Mesodermal cell (in vitro differentiated cells): Measurements from ENCODE around the gene UGT2B17.
"Not testable (repeated sequence)": the region's sequence is repeated elsewhere in the genome, so short reads cannot be mapped to it uniquely, and the experiment has no call there.

ENCODE experiments used
- H3K27ac ChIP-seq: 2 replicates; pipeline ENCODE4 v1.7.0; 2013; ENCODE audit warnings: mild to moderate bottlenecking, low read depth, low read length, moderate library complexity; ENCODE audit not compliant: severe bottlenecking
- H3K36me3 ChIP-seq: 2 replicates; pipeline ENCODE4 v1.7.1; 2013; ENCODE audit warnings: mild to moderate bottlenecking, low read length, moderate library complexity; ENCODE audit not compliant: control insufficient read depth, insufficient read depth
- H3K4me1 ChIP-seq: one replicate; pipeline ENCODE4 v1.7.1; 2013; ENCODE audit warnings: mild to moderate bottlenecking, low read length; ENCODE audit not compliant: insufficient read depth, control insufficient read depth, poor library complexity, severe bottlenecking
- H3K4me3 ChIP-seq: 2 replicates; pipeline ENCODE4 v1.7.0; 2013; ENCODE audit warnings: low read length, control low read depth, mild to moderate bottlenecking; ENCODE audit not compliant: insufficient read depth, poor library complexity, severe bottlenecking; ENCODE audit errors: extremely low read depth
- H3K9me3 ChIP-seq: 2 replicates; pipeline ENCODE4 v1.7.1; 2013; ENCODE audit warnings: mild to moderate bottlenecking, low read length, moderate library complexity; ENCODE audit not compliant: control insufficient read depth
- WGBS, 2 experiments: methylation state at CpG; one replicate each; pipeline ENCODE4 v1.1.5; 2013; ENCODE audit warnings: missing lambda C conversion rate in 2 of 2; ENCODE audit not compliant: insufficient coverage in 2 of 2; 5-methylcytosine and 5-hydroxymethylcytosine counted together

UGT2B17 gene

DNA sequence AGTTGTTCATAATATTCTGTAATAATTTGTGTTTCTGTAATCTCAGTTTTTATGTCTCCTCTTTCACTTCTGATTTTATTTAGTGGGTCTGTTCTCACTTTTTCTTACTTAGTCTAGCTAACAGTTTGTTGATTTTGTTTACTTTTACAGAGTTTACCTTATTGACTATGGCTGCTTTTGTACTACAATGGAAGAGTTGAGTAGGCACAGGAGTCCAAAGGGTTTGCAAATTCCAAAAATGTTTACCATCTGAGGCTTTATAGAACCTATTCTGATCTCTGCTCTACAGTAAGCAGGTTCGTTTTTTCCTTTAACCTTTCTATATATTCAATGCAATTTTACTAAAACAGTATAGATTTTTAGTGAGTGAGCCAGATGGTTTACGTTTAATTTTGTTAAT, 55.1 kb downstream of the UGT2B17 start:
- Histone ChIP-seq H3K9me3 (no peaks in the 10 kb centered on the region), H3K4me3 (no peak overlapping the region), H3K27ac (no peak overlapping the region), H3K36me3 (no peaks in the 10 kb centered on the region), H3K4me1 (no peaks in the 10 kb centered on the region)
- no CpG with 5 or more reads among the region's 2 CpGs for WGBS, 2 experiments

DNA sequence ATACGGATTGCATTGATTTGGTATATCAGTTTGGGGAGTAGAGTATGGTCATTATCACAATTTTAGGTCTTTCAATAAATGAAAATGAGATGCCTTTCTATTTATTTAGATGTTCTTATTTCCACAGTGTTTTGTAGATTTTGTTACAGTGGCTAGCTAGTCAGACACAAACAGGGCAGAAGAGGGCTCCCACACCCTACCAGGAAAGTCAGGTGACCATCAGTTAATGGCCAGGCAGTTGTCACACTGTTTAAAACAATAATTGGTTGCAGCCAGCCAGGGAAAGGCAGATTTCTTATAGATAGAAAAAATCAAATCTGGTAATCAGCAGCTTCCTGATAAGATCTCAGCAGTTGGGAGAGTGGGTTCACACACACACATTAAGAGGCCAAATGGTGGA, 57.2 kb downstream of the UGT2B17 start:
- no CpG with 5 or more reads among the region's 1 CpG for whole genome bisulfite sequencing, 2 experiments
- Histone ChIP-seq H3K4me3 (no peak overlapping the region), H3K9me3 (no peaks in the 10 kb centered on the region)

DNA sequence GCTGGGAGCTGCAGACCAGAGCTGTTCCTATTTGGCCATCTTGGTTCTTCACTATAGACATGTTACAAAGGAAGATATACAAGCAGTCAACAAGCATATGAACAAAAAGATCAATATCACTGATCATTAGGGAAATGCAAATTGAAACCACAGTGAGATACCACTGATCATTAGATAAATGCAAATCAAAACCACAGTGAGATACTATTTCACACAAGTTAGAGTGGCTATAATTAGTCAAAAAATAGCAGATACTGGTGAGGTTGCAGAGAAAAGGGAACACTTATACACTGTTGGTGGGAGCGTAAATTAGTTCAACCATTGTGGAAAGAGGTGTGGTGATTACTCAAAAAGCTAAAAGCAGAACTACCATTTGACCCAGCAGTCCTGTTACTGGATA, 70.7 kb downstream of the UGT2B17 start:
- 100% methylated on average over 1 of the region's 1 CpG; no CpG with 5 or more reads in 1 of the 2 experiments for WGBS, 2 experiments
- H3K27ac ChIP-seq, H3K36me3 ChIP-seq, H3K4me3 ChIP-seq, H3K4me1 ChIP-seq, H3K9me3 ChIP-seq: not testable (repeated sequence)

More for the DNA sequence above, 57.2 kb downstream of the UGT2B17 start:
- Histone ChIP-seq H3K36me3 (no peaks in the 10 kb centered on the region), H3K4me1 (no peaks in the 10 kb centered on the region), H3K27ac (no peak overlapping the region)

DNA sequence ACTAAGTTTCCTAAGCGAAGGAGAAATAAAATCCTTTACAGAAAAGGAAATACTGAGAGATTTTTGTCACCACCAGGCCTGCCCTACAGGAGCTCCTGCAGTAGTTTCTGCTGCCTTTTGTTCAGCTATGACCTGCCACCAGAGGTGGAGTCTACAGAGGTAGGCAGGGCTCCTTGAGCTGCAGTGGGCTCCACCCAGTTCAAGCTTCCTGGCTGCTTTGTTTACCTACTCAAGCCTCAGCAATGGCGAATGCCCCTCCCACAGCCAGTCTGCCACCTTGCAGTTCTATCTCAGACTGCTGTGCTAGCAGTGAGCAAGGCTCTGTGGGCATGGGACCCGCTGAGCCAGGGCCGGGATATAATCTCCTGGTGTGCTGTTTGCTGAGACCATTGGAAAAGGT, 71.3 kb downstream of the UGT2B17 start:
- not testable (repeated sequence) for H3K4me3 ChIP-seq, H3K27ac ChIP-seq, H3K36me3 ChIP-seq, H3K9me3 ChIP-seq, H3K4me1 ChIP-seq
- 68 to 80% methylated on average over 1 to 3 of the region's 4 CpGs for WGBS, 2 experiments

DNA sequence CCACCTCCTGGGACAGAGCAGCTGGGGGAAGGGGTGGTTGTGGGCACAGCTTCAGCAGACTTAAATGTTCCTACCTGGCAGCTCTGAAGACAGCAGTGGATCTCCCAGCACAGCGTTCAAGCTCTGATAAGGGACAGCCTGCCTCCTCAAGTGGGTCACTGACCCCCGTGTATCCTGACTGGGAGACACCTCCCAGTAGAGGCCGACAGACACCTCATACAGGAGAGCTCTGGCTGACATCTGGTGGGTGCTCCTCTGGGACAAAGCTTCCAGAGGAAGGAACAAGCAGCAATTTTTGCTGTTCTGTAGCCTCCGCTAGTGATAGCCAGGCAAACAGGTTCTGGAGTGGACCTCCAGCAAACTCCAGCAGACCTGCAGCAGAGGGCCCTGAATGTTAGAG, 72.7 kb downstream of the UGT2B17 start:
- 71 to 93% methylated on average over 2 to 4 of the region's 4 CpGs for WGBS, 2 experiments

DNA sequence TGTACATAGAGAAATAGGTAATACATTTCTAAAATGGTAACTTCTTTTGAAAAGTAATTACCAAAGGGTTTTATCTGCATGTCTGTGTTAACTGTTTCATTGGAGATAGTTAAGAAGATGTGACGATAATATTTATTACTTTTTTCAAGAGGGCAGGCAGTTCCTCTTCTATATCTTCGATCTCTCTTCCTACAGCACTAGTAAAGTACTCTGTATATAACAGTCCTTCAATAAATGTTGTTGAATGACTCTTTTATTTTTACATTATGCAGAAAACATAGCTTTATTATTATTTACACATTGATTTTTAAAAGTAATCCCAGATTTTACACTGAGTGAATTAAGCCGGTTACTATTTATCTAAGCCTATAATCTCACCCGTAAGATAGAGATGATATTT, 77.1 kb downstream of the UGT2B17 start:
- Histone ChIP-seq H3K4me3 (no peak overlapping the region), H3K9me3 (no peaks in the 10 kb centered on the region), H3K4me1 (no peaks in the 10 kb centered on the region), H3K36me3 (no peaks in the 10 kb centered on the region), H3K27ac (no peak overlapping the region)
- WGBS, 2 experiments: no CpG with 5 or more reads among the region's 4 CpGs

More for the DNA sequence above, 72.7 kb downstream of the UGT2B17 start:
- not testable (repeated sequence) for H3K9me3 ChIP-seq, H3K36me3 ChIP-seq, H3K27ac ChIP-seq, H3K4me1 ChIP-seq, H3K4me3 ChIP-seq

DNA sequence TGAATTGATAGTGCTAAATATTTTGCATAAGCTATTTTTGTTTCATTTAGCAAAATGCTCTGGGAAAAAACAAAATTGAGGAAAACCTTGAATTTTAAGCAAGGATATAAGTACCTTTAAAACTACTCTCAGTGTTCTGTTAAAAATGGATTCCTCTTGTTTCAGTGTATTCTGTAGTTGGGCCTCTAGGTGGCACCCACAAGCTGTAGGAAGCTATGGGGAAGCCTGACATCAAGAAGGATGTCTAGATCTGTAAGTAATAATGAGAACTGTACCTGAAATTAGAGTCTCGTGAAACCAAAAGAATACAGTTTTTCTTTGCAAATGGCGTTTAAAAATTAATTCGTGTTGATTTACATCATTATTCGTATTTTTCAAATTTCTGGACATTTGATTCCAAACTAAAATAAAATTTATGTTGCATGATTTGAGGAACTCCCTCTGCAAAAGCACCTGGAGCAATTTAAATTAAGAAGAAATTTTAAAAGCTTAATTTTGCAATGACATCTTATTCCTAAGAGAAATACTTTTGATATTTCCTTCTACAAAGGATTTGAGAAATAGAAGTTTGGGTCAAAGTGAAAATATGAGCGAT, 77.6 kb downstream of the UGT2B17 start:
- Histone ChIP-seq H3K4me1 (no peaks in the 10 kb centered on the region), H3K4me3 (no peak overlapping the region), H3K36me3 (no peaks in the 10 kb centered on the region), H3K9me3 (no peaks in the 10 kb centered on the region), H3K27ac (no peak overlapping the region)
- no CpG with 5 or more reads among the region's 5 CpGs for WGBS, 2 experiments

DNA sequence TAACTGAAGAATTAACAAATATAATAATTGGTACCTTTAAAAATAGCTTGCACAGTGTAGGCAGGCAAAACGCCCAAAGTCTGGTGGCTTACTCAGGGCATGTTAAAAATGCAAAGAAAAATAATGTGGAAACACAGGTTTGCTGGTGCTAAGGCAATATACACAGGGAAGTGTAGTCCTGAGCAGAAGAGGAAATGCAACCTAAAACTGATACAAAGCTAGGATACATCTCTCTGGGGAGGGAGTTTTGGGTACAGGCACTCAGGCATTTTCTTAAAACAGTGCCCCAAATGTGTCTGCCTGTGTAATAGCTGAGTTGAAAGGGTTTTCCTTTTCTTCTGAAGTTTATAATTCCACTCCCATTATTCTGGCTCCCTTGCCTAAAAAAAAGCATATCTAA, 81.4 kb downstream of the UGT2B17 start:
- H3K27ac ChIP-seq: peak overlapping the region; percentile 10
- H3K4me3 ChIP-seq: no peak overlapping the region
- H3K4me1 ChIP-seq: no peaks in the 10 kb centered on the region
- no peaks in the 10 kb centered on the region for H3K9me3 ChIP-seq
- WGBS, 2 experiments: 57 to 100% methylated on average over 1 of the region's 1 CpG
- H3K36me3 ChIP-seq: no peaks in the 10 kb centered on the region

DNA sequence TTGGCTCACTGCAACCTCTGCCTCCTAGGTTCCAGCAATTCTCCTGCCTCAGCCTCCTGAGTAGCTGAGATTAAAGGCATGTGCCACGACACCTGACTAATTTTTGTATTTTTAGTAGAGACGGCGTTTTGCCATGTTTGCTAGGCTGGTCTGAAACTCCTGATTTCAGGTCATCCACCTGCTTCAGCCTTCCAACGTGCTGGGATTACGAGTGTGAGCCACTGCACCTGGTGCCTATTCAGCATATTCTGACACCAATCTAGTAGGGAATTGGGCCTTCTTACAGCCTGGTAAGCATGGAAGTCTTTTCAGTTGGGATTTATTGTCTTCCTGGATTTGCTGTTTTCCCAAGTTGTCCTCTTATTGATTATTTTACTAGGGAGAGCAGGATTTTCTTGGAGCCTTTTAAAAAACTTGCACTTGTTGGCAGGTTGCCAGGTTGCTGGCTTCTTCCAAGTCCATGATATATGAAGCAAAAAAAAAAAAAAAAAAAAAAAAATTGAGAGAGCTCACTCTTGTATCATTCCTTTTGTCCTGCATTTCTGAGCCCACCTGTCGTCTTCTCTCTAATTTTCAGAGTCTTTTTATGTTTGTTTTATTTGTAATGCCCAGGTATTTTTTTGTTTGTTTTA, 85.2 kb downstream of the UGT2B17 start:
- no peaks in the 10 kb centered on the region for H3K9me3 ChIP-seq
- H3K36me3 ChIP-seq: no peaks in the 10 kb centered on the region
- no peak overlapping the region for H3K27ac ChIP-seq
- no peaks in the 10 kb centered on the region for H3K4me1 ChIP-seq
- H3K4me3 ChIP-seq: no peak overlapping the region
- WGBS, 2 experiments: 91 to 100% methylated on average over 2 to 5 of the region's 6 CpGs

DNA sequence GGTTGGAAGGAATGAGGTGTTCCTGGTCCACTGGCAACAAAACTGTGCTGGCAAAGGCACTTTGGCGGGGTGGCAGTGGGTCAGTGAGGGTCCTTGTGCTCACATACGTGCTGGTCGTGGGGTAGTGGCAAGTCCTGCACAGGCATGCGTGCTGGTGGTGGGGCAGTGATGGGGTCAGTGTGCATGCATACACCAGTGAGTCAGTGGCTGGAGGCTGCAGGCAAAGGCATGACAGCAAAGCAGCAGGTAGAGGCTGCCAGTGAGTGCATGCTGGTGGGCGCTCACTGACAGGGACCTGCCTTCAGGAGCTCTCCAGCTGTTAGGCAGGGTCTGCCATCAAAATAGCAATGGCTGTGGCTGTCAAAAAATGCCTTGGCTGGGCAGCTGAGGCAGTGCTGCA, 86.8 kb downstream of the UGT2B17 start:
- Histone ChIP-seq H3K9me3 (no peaks in the 10 kb centered on the region), H3K27ac (no peak overlapping the region), H3K4me1 (no peaks in the 10 kb centered on the region), H3K36me3 (no peaks in the 10 kb centered on the region), H3K4me3 (no peak overlapping the region)
- 50 to 67% methylated on average over 2 to 3 of the region's 5 CpGs for WGBS, 2 experiments
